Measurements from ENCODE around the gene UBE2E2. TPM values are rescaled to one million over a fixed set of nuclear protein-coding genes. Genes with fewer than 3 reads are reported as not detected.

UBE2E2 gene
- total and polyA plus RNA-seq, 2 donors (not counting 1 experiment from before 2014, with no cell fraction given): 16.0 to 45.0 TPM

DNA sequence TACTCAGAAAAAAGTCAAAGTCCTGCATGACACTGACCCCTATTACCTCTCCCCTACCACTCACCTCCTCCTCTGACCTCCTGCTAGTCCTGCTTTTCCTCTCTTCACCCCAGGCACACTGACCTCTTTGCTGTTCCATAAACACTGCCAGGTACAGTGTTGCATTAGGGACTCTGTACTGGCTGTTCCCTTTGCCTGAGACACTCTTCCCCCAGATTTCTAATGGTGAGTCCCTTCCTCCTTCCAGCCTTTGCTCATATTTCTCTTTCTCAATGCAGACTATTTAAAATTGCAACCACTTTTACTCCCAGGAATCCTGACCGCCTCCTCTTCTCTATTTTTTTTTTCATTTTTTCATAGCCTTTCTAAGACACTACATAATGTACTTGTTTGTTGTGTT is 36.3 kb upstream of the UBE2E2 start:
- WGBS (ENCODE audit: insufficient coverage): no CpG with 5 or more reads among the region's 1 CpG
- H3K27ac Mint-ChIP-seq: no peak overlapping the region
- DNase-seq: no peak

DNA sequence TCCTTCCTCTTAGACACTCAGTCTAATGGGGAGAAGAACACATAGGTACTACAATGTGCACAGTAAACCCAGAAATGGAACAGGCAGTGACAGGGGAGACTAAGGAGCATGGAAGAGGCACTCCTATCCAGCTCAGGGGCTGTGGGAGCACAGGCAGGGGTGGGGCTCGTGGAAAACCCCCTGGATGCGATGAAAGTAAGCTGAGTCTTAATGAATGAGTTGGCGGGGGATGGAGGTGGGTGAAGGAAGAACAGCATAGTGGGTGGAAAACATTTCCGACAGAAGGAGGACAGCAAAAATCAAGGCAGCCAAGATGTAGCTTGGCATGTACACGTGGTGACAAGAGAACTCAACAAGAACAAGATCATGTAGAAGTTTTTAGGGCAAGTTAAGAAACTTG is 33.6 kb upstream of the UBE2E2 start:
- Mint-ChIP-seq H3K9me3 (ENCODE audit: insufficient read depth) (peaks cover 3% of the 10 kb centered on the region), H3K27ac (no peak overlapping the region), H3K4me3 (no peak overlapping the region), H3K4me1 (no peaks in the 10 kb centered on the region), H3K27me3 (peaks cover 8% of the 10 kb centered on the region)
- no peak overlapping the region for H3K4me3 ChIP-seq (ENCODE audit: control extremely low read depth in 1 of 5, extremely low read depth in 1 of 5, insufficient read depth in 1 of 5, low read depth in 2 of 5, low read length in 4 of 5)
- no peaks in the 10 kb centered on the region for H4K20me1 ChIP-seq (ENCODE audit: control insufficient read depth, insufficient read depth, low read length, poor library complexity, severe bottlenecking)
- intact Hi-C loops (cut with micrococcal nuclease): no loop called here
- TF ChIP-seq, protein P1, sequence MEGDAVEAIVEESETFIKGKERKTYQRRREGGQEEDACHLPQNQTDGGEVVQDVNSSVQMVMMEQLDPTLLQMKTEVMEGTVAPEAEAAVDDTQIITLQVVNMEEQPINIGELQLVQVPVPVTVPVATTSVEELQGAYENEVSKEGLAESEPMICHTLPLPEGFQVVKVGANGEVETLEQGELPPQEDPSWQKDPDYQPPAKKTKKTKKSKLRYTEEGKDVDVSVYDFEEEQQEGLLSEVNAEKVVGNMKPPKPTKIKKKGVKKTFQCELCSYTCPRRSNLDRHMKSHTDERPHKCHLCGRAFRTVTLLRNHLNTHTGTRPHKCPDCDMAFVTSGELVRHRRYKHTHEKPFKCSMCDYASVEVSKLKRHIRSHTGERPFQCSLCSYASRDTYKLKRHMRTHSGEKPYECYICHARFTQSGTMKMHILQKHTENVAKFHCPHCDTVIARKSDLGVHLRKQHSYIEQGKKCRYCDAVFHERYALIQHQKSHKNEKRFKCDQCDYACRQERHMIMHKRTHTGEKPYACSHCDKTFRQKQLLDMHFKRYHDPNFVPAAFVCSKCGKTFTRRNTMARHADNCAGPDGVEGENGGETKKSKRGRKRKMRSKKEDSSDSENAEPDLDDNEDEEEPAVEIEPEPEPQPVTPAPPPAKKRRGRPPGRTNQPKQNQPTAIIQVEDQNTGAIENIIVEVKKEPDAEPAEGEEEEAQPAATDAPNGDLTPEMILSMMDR (IDR thresholded peaks at IDR 0.05): no peak
- TF ChIP-seq EZH2 (IDR thresholded peaks at IDR 0.05; ENCODE audit: borderline replicate concordance, insufficient read depth, low read depth, low read length, poor library complexity, severe bottlenecking): no peak
- H2AFZ ChIP-seq (ENCODE audit: insufficient read depth, low read depth, low read length, poor library complexity, severe bottlenecking): no peak overlapping the region
- no peaks in the 10 kb centered on the region for H3K9me3 ChIP-seq (ENCODE audit: control extremely low read depth in 1 of 3, control insufficient read depth in 2 of 3, insufficient read depth in 1 of 3, low read length in 2 of 3)
- no peak for ATAC-seq (ENCODE audit: low read depth)
- no peaks in the 10 kb centered on the region for H3K4me1 ChIP-seq (ENCODE audit: control insufficient read depth in 2 of 2, insufficient read depth in 2 of 2, low read length in 2 of 2)
- no peak for DNase-seq
- H3K27me3 ChIP-seq (replicated peaks in 1 of 4; ENCODE audit: control extremely low read depth in 1 of 4, control insufficient read depth in 3 of 4, insufficient read depth in 4 of 4, low read length in 3 of 4): no peaks in the 10 kb centered on the region
- H3K9ac ChIP-seq (ENCODE audit: low read length): no peak overlapping the region
- H3K4me2 ChIP-seq (replicated peaks; ENCODE audit: low read depth, low read length, poor library complexity, severe bottlenecking): no peak overlapping the region
- no peak overlapping the region for H3K27ac ChIP-seq (ENCODE audit: low read length in 2 of 2)
- 89% methylated on average over 5 of the region's 5 CpGs for WGBS (ENCODE audit: insufficient coverage)
- CTCF ChIA-PET: no interaction called here
- no peaks in the 10 kb centered on the region for H3K36me3 ChIP-seq (replicated peaks in 1 of 2; ENCODE audit: control extremely low read depth in 1 of 2, control insufficient read depth in 1 of 2, extremely low read depth in 1 of 2, insufficient read depth in 2 of 2, low read length in 1 of 2)
- no peaks in the 10 kb centered on the region for H3K79me2 ChIP-seq (ENCODE audit: control insufficient read depth, insufficient read depth, low read length)
- POLR2A ChIA-PET: interaction anchor here (0.6 kb wide), 1 partner anchor 10 kb away, joined by 7 read pairs; no protein-coding TSS in a partner anchor

More for the DNA sequence above, 36.3 kb upstream of the UBE2E2 start:
- H3K27ac ChIP-seq (ENCODE audit: low read length in 2 of 2): no peak overlapping the region
- no peaks in the 10 kb centered on the region for H3K27me3 Mint-ChIP-seq
- ChIA-PET CTCF (no interaction called here), POLR2A (no interaction called here)
- peaks cover 15 to 16% of the 10 kb centered on the region in 2 donors for H3K4me1 ChIP-seq (ENCODE audit: control insufficient read depth in 2 of 2, insufficient read depth in 2 of 2, low read length in 2 of 2)
- no peaks in the 10 kb centered on the region for H3K27me3 ChIP-seq (replicated peaks in 1 of 4; ENCODE audit: control extremely low read depth in 1 of 4, control insufficient read depth in 3 of 4, insufficient read depth in 4 of 4, low read length in 3 of 4)
- no peaks in the 10 kb centered on the region for H4K20me1 ChIP-seq (ENCODE audit: control insufficient read depth, insufficient read depth, low read length, poor library complexity, severe bottlenecking)
- peaks cover 16% of the 10 kb centered on the region for H3K4me1 Mint-ChIP-seq
- H3K36me3 ChIP-seq (replicated peaks in 1 of 2; ENCODE audit: control extremely low read depth in 1 of 2, control insufficient read depth in 1 of 2, extremely low read depth in 1 of 2, insufficient read depth in 2 of 2, low read length in 1 of 2): no peaks in the 10 kb centered on the region
- no peak overlapping the region for H3K9ac ChIP-seq (ENCODE audit: low read length)
- peaks cover 0 to 6% (median 0%) of the 10 kb centered on the region in 3 donors for H3K9me3 ChIP-seq (ENCODE audit: control extremely low read depth in 1 of 3, control insufficient read depth in 2 of 3, insufficient read depth in 1 of 3, low read length in 2 of 3)
- H3K9me3 Mint-ChIP-seq (ENCODE audit: insufficient read depth): peaks cover 3% of the 10 kb centered on the region
- no peaks in the 10 kb centered on the region for H3K79me2 ChIP-seq (ENCODE audit: control insufficient read depth, insufficient read depth, low read length)
- intact Hi-C loops (cut with micrococcal nuclease): no loop called here
- H2AFZ ChIP-seq (ENCODE audit: insufficient read depth, low read depth, low read length, poor library complexity, severe bottlenecking): no peak overlapping the region
- no peak for ATAC-seq (ENCODE audit: low read depth)
- H3K4me3 Mint-ChIP-seq: no peak overlapping the region
- no peak overlapping the region for H3K4me2 ChIP-seq (replicated peaks; ENCODE audit: low read depth, low read length, poor library complexity, severe bottlenecking)
- TF ChIP-seq, protein P1 (IDR thresholded peaks at IDR 0.05): no peak
- TF ChIP-seq EZH2 (IDR thresholded peaks at IDR 0.05; ENCODE audit: borderline replicate concordance, insufficient read depth, low read depth, low read length, poor library complexity, severe bottlenecking): no peak
- H3K4me3 ChIP-seq (ENCODE audit: control extremely low read depth in 1 of 5, extremely low read depth in 1 of 5, insufficient read depth in 1 of 5, low read depth in 2 of 5, low read length in 4 of 5): no peak overlapping the region

Measured in B cell (primary cell).